Liver (tissue), 9 donors: Measurements from ENCODE around the gene ZC3H18. TPM values are rescaled to one million over a fixed set of nuclear protein-coding genes. Genes with fewer than 3 reads are reported as not detected.

Source experiments
- DNase-seq: peaks from one replicate; pipeline ENCODE4 v3.0.0-alpha.2; 2017; ENCODE audit warnings: low spot score
- H3K27ac ChIP-seq, 2 donors: one replicate each; pipeline ENCODE4 v1.7.0; 2013; ENCODE audit warnings: inconsistent platforms in 2 of 2, low read length in 2 of 2, control low read depth in 1 of 2, low read depth in 1 of 2, mild to moderate bottlenecking in 1 of 2
- H3K27me3 ChIP-seq, 4 donors: one replicate each; pipeline versions ENCODE4 v1.6.1 to v1.7.0; 2013; ENCODE audit warnings: low read length in 3 of 4, inconsistent platforms in 1 of 4, mild to moderate bottlenecking in 1 of 4, moderate library complexity in 1 of 4; ENCODE audit not compliant: control insufficient read depth in 4 of 4, insufficient read depth in 4 of 4
- H3K36me3 ChIP-seq, 4 donors: one replicate each; pipeline versions ENCODE4 v1.6.1 to v1.7.0; 2013; ENCODE audit warnings: low read length in 3 of 4, mild to moderate bottlenecking in 3 of 4, low read depth in 1 of 4, moderate library complexity in 1 of 4; ENCODE audit not compliant: control insufficient read depth in 4 of 4, insufficient read depth in 3 of 4
- H3K4me1 ChIP-seq, 4 donors: one replicate each; pipeline versions ENCODE4 v1.6.1 to v1.7.0; 2013; ENCODE audit warnings: low read length in 3 of 4, mild to moderate bottlenecking in 3 of 4, moderate library complexity in 1 of 4; ENCODE audit not compliant: control insufficient read depth in 4 of 4, insufficient read depth in 4 of 4
- H3K4me3 ChIP-seq, 3 donors: one replicate each; pipeline versions ENCODE4 v1.6.1 to v1.7.0; 2013; ENCODE audit warnings: low read length in 3 of 3, control low read depth in 1 of 3, low read depth in 1 of 3, mild to moderate bottlenecking in 1 of 3
- H3K9ac ChIP-seq, 2 donors: one replicate each; pipeline ENCODE4 v1.7.0; 2013; ENCODE audit warnings: low read length in 2 of 2, mild to moderate bottlenecking in 2 of 2, moderate library complexity in 2 of 2, control low read depth in 1 of 2, low read depth in 1 of 2
- H3K9me3 ChIP-seq, 4 donors: one replicate each; pipeline versions ENCODE4 v1.6.1 to v1.7.0; 2013; ENCODE audit warnings: low read length in 3 of 4; ENCODE audit not compliant: control insufficient read depth in 4 of 4
- EGR1 ChIP-seq, 2 donors: IDR thresholded peaks; 2 replicates each; pipeline ENCODE4 v1.6.1; 2016 to 2018; ENCODE audit warnings: antibody characterized with exemption in 2 of 2, low read depth in 2 of 2
- FOXA1 ChIP-seq: IDR thresholded peaks from 2 replicates; pipeline ENCODE4 v1.6.1; 2016; ENCODE audit warnings: antibody characterized with exemption
- FOXA2 ChIP-seq: IDR thresholded peaks from 2 replicates; pipeline ENCODE4 v1.6.1; 2016; ENCODE audit warnings: antibody characterized with exemption
- GABPA ChIP-seq, 2 donors: IDR thresholded peaks in 1 of 2; conservative IDR thresholded peaks in 1 of 2; 2 replicates each; pipeline ENCODE4 v1.6.1; 2016; ENCODE audit warnings: antibody characterized with exemption in 2 of 2, mild to moderate bottlenecking in 1 of 2, moderate library complexity in 1 of 2
- HNF4A ChIP-seq, 2 donors: conservative IDR thresholded peaks; 2 replicates each; pipeline ENCODE4 v1.6.1; 2016; ENCODE audit warnings: antibody characterized with exemption in 2 of 2, mild to moderate bottlenecking in 2 of 2
- HNF4G ChIP-seq: IDR thresholded peaks from 2 replicates; pipeline ENCODE4 v1.6.1; 2016; ENCODE audit warnings: antibody characterized with exemption
- JUND ChIP-seq, 2 donors: IDR thresholded peaks; 2 replicates each; pipeline ENCODE4 v1.6.1; 2016; ENCODE audit warnings: antibody characterized with exemption in 2 of 2
- NR2F2 ChIP-seq: IDR thresholded peaks from 2 replicates; pipeline ENCODE4 v1.6.1; 2016; ENCODE audit warnings: antibody characterized with exemption
- RAD21 ChIP-seq, 2 donors: IDR thresholded peaks; 2 replicates each; pipeline ENCODE4 v1.6.1; 2016; ENCODE audit warnings: antibody characterized with exemption in 2 of 2, mild to moderate bottlenecking in 2 of 2
- RXRA ChIP-seq, 2 donors: IDR thresholded peaks; 2 replicates each; pipeline ENCODE4 v1.6.1; 2017 to 2018; ENCODE audit warnings: antibody characterized with exemption in 2 of 2, mild to moderate bottlenecking in 1 of 2
- SP1 ChIP-seq: IDR thresholded peaks from 2 replicates; pipeline ENCODE4 v1.6.1; 2018; ENCODE audit warnings: antibody characterized with exemption, mild to moderate bottlenecking
- TAF1 ChIP-seq: conservative IDR thresholded peaks from 2 replicates; pipeline ENCODE4 v1.6.1; 2016; ENCODE audit warnings: antibody characterized with exemption, mild to moderate bottlenecking
- YY1 ChIP-seq: IDR thresholded peaks from 2 replicates; pipeline ENCODE4 v1.6.1; 2016; ENCODE audit warnings: antibody characterized with exemption, mild to moderate bottlenecking
- WGBS: extraction: QIAGEN DNeasy Blood & Tissue Kit; methylation state at CpG from one replicate; pipeline ENCODE4 v1.1.7; 2013; 5-methylcytosine and 5-hydroxymethylcytosine counted together
- polyA plus RNA-seq, 2 donors: library from polyadenylated mRNA; stranded (reverse) in 1 of 2; unstranded in 1 of 2; fragments of 200-250 nt in 1 of 2; fragments of >200 nt in 1 of 2; fragmentation: Nextera tagmentation in 1 of 2; extraction: Ambion mirVana in 1 of 2; gene quantifications; one replicate each; pipeline versions ENCODE4 v1.2.1 to v1.2.3, GENCODE V29; 2013 to 2015
- total RNA-seq, 2 donors: library from RNA; depleted of rRNA; stranded (reverse); fragments of >200 nt; gene quantifications; one replicate each; pipeline ENCODE4 v1.2.3, GENCODE V29; 2014
- TF ChIP-seq, protein P1 (sequence below): IDR thresholded peaks from 2 replicates; pipeline ENCODE4 v1.6.1; 2016; ENCODE audit warnings: antibody characterized with exemption
- TF ChIP-seq, protein P2 (sequence below): fragments of 150-350 bp; IDR thresholded peaks from 2 replicates; pipeline ENCODE4 v1.5.1; 2017; ENCODE audit warnings: improper control_type of control experiment, low read depth, low read length; ENCODE audit not compliant: missing input control
- TF ChIP-seq, protein P3 (sequence below): IDR thresholded peaks from 2 replicates; pipeline ENCODE4 v1.6.1; 2016; ENCODE audit warnings: antibody characterized with exemption
- TF ChIP-seq, protein P4 (sequence below): IDR thresholded peaks from 2 replicates; pipeline ENCODE4 v1.6.1; 2016; ENCODE audit warnings: antibody characterized with exemption, mild to moderate bottlenecking
- TF ChIP-seq, protein P5 (sequence below): IDR thresholded peaks from 2 replicates; pipeline ENCODE4 v1.6.1; 2016; ENCODE audit warnings: antibody characterized with exemption
- donor health status: healthy.
- donor health status: healthy.
- donor health status: healthy.
- donor health status: healthy.
- donor health status: healthy.

ZC3H18 gene
- total and polyA plus RNA-seq, 4 donors, result 10.2 to 10.9 (median 10.5) TPM

DNA sequence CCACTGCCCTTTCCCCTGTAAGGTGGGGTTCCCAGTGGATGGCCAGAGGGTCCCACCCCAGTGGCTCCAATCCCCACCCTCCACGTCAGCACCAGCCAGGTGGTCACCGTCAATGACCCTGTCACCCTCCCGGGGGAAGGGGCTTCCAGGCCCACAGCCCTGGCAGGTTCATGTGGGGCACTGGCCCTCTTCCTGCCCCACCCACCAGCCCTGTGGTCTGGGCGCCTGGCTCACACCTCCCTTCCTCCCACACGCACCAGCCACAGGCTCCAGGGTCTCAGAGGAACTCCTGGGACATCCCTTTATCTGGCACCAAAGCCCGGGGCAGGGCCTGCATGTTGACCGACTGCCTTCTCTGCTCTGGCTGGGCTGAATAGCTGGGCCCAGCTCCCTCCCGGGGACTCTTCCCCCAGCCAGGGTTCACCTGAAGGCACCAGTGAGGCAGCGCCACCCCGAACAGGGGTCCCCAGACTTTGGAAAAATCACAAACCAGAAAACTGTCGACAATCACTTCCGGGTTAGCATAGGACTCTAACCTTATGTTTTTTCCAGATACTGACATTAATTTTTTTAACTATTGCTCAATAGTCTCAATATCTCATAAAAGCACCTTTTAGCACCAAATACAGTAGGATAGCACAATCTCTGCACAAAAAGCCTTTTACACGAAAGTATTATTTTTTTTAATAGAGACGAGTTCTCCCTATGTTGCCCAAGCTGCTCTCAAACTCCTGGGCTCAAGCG, 21.9 kb upstream of the ZC3H18 start (continued):
- TF ChIP-seq RXRA (IDR thresholded peaks at IDR 0.05) (no peak), FOXA2 (no peak)

DNA sequence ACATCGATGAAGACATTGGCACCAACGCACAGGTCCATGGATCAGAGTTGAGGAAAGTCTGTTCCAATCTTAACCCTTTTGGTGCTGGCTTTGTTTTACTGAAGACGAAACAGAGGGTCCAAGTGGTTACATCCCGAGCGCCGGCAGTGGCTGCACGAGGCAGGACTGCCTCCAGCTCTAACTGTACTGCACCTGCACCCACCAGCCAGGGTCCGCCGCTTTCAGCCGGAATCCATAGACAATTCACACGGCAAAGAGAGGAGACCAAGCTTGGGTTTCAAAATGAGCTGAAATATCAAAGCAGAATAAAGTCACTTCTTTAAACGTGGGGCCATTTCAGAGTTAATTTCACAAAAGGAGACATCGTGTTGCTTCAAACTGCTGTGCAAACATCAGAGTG, 21.2 kb upstream of the ZC3H18 start:
- no peak for DNase-seq
- Histone ChIP-seq H3K4me3 (no peak overlapping the region), H3K36me3 (no peaks in the 10 kb centered on the region), H3K9ac (no peak overlapping the region), H3K4me1 (no peaks in the 10 kb centered on the region), H3K27ac (no peak overlapping the region), H3K9me3 (no peaks in the 10 kb centered on the region), H3K27me3 (peaks cover 0 to 1% (median 0%) of the 10 kb centered on the region in 4 donors)
- 74% methylated on average over 13 of the region's 13 CpGs for WGBS
- no peak for TF ChIP-seq JUND (IDR thresholded peaks at IDR 0.05)
- no peak for TF ChIP-seq TAF1
- TF ChIP-seq GABPA (IDR thresholded peaks at IDR 0.05 in 1 of 2, conservative IDR thresholded peaks at IDR 0.05 in 1 of 2), result no peak
- TF ChIP-seq, protein P1, sequence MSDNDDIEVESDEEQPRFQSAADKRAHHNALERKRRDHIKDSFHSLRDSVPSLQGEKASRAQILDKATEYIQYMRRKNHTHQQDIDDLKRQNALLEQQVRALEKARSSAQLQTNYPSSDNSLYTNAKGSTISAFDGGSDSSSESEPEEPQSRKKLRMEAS, result no peak
- TF ChIP-seq, protein P2, sequence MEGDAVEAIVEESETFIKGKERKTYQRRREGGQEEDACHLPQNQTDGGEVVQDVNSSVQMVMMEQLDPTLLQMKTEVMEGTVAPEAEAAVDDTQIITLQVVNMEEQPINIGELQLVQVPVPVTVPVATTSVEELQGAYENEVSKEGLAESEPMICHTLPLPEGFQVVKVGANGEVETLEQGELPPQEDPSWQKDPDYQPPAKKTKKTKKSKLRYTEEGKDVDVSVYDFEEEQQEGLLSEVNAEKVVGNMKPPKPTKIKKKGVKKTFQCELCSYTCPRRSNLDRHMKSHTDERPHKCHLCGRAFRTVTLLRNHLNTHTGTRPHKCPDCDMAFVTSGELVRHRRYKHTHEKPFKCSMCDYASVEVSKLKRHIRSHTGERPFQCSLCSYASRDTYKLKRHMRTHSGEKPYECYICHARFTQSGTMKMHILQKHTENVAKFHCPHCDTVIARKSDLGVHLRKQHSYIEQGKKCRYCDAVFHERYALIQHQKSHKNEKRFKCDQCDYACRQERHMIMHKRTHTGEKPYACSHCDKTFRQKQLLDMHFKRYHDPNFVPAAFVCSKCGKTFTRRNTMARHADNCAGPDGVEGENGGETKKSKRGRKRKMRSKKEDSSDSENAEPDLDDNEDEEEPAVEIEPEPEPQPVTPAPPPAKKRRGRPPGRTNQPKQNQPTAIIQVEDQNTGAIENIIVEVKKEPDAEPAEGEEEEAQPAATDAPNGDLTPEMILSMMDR, result no peak
- TF ChIP-seq RXRA (IDR thresholded peaks at IDR 0.05), result no peak
- TF ChIP-seq, protein P3, sequence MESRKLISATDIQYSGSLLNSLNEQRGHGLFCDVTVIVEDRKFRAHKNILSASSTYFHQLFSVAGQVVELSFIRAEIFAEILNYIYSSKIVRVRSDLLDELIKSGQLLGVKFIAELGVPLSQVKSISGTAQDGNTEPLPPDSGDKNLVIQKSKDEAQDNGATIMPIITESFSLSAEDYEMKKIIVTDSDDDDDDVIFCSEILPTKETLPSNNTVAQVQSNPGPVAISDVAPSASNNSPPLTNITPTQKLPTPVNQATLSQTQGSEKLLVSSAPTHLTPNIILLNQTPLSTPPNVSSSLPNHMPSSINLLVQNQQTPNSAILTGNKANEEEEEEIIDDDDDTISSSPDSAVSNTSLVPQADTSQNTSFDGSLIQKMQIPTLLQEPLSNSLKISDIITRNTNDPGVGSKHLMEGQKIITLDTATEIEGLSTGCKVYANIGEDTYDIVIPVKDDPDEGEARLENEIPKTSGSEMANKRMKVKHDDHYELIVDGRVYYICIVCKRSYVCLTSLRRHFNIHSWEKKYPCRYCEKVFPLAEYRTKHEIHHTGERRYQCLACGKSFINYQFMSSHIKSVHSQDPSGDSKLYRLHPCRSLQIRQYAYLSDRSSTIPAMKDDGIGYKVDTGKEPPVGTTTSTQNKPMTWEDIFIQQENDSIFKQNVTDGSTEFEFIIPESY, result no peak
- no peak for TF ChIP-seq FOXA1
- no peak for TF ChIP-seq HNF4G
- no peak for TF ChIP-seq RAD21 (IDR thresholded peaks at IDR 0.05)
- TF ChIP-seq EGR1 (IDR thresholded peaks at IDR 0.05; ENCODE audit: low read depth in 2 of 2), result no peak
- TF ChIP-seq, protein P4, sequence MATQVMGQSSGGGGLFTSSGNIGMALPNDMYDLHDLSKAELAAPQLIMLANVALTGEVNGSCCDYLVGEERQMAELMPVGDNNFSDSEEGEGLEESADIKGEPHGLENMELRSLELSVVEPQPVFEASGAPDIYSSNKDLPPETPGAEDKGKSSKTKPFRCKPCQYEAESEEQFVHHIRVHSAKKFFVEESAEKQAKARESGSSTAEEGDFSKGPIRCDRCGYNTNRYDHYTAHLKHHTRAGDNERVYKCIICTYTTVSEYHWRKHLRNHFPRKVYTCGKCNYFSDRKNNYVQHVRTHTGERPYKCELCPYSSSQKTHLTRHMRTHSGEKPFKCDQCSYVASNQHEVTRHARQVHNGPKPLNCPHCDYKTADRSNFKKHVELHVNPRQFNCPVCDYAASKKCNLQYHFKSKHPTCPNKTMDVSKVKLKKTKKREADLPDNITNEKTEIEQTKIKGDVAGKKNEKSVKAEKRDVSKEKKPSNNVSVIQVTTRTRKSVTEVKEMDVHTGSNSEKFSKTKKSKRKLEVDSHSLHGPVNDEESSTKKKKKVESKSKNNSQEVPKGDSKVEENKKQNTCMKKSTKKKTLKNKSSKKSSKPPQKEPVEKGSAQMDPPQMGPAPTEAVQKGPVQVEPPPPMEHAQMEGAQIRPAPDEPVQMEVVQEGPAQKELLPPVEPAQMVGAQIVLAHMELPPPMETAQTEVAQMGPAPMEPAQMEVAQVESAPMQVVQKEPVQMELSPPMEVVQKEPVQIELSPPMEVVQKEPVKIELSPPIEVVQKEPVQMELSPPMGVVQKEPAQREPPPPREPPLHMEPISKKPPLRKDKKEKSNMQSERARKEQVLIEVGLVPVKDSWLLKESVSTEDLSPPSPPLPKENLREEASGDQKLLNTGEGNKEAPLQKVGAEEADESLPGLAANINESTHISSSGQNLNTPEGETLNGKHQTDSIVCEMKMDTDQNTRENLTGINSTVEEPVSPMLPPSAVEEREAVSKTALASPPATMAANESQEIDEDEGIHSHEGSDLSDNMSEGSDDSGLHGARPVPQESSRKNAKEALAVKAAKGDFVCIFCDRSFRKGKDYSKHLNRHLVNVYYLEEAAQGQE, result no peak
- TF ChIP-seq NR2F2, result no peak
- no peak for TF ChIP-seq SP1
- TF ChIP-seq, protein P5, sequence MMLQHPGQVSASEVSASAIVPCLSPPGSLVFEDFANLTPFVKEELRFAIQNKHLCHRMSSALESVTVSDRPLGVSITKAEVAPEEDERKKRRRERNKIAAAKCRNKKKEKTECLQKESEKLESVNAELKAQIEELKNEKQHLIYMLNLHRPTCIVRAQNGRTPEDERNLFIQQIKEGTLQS, result no peak
- TF ChIP-seq FOXA2, result no peak
- TF ChIP-seq HNF4A (conservative IDR thresholded peaks at IDR 0.05), result no peak
- no peak for TF ChIP-seq YY1
